Heart left ventricle (tissue), 13 donors: Measurements from ENCODE around the gene MED25.

Experiments used
- POLR2A ChIP-seq, 2 donors: fragments of 450-650 bp; IDR thresholded peaks; one replicate each; pipeline ENCODE4 v1.6.1; 2017; ENCODE audit warnings: antibody characterized with exemption in 2 of 2, mild to moderate bottlenecking in 2 of 2, moderate library complexity in 2 of 2
- TF ChIP-seq, protein P1 (sequence below), 12 donors: fragments of 200-600 bp; sonication (generic) in 4 of 12; IDR thresholded peaks; one replicate each; pipeline versions ENCODE4 v1.5.0 to v1.8.0; 2018 to 2022; ENCODE audit warnings: antibody characterized with exemption in 12 of 12, mild to moderate bottlenecking in 5 of 12
- donor health status: ischemic (EF 13 %, LVEDD 7.1; RV severe dilation, severe dysfunction).
- donor health status: DM: no; HTN: yes; CAD: no.
- donor health status: DM: no; HTN: no; CAD: no.
- donor health status: ischemic (EF 25% LVEDD 6.9; RV normal size, moderate dysfunction).
- donor health status: ischemic (EF 25% LVEDD 5.7; RV mildly dilated, moderate dysfunction).
- donor health status: ischemic (EF 35%, LVEDD 5.7; RV mildly dilated, moderate dysfunction).
- donor health status: nonischemic (EF 11% LVEDD 7.7; RV severe dilation, severe dysfunction).
- donor health status: DM: yes; HTN: yes; CAD: no.
- donor health status: PGD.
- donor health status: ischemic (EF 29% LVEDD 5.4; RV normal size, mild dysfunction).
- donor health status: nonischemic (EF 23%, LVEDD 6.1; RV moderate dilation, normal function).

GRCh38 chr19:49827034-49827433, 8.9 kb downstream of the MED25 start:
- TF ChIP-seq, protein P1, sequence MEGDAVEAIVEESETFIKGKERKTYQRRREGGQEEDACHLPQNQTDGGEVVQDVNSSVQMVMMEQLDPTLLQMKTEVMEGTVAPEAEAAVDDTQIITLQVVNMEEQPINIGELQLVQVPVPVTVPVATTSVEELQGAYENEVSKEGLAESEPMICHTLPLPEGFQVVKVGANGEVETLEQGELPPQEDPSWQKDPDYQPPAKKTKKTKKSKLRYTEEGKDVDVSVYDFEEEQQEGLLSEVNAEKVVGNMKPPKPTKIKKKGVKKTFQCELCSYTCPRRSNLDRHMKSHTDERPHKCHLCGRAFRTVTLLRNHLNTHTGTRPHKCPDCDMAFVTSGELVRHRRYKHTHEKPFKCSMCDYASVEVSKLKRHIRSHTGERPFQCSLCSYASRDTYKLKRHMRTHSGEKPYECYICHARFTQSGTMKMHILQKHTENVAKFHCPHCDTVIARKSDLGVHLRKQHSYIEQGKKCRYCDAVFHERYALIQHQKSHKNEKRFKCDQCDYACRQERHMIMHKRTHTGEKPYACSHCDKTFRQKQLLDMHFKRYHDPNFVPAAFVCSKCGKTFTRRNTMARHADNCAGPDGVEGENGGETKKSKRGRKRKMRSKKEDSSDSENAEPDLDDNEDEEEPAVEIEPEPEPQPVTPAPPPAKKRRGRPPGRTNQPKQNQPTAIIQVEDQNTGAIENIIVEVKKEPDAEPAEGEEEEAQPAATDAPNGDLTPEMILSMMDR (IDR thresholded peaks at IDR 0.05) = no peak
- TF ChIP-seq POLR2A (IDR thresholded peaks at IDR 0.05) = no peak
